Ovary (tissue), 9 donors: ENCODE results near the gene ZFP91. TPM values are rescaled to one million over a fixed set of nuclear protein-coding genes. Genes with fewer than 3 reads are reported as not detected.

ENCODE experiments used
- DNase-seq, 5 donors: peaks; one replicate each; pipeline ENCODE4 v3.0.0-alpha.2; 2019 to 2020
- H3K27ac ChIP-seq, 2 donors: fragments of 200-600 bp; one replicate each; pipeline versions ENCODE4 v1.5.1 to v1.8.0; 2019 to 2022
- H3K27me3 ChIP-seq: fragments of 200-600 bp; one replicate; pipeline ENCODE4 v1.8.0; 2022
- H3K36me3 ChIP-seq: fragments of 200-600 bp; sonication (generic); one replicate; pipeline ENCODE4 v1.5.1; 2019
- H3K4me1 ChIP-seq: one replicate; pipeline ENCODE4 v1.8.1; 2013; ENCODE audit warnings: mild to moderate bottlenecking, moderate library complexity; ENCODE audit not compliant: insufficient read depth
- H3K4me3 ChIP-seq: fragments of 200-600 bp; sonication (generic); one replicate; pipeline ENCODE4 v1.5.1; 2017
- H3K9me3 ChIP-seq, 2 donors: fragments of 200-600 bp in 1 of 2; sonication (generic) in 1 of 2; one replicate each; pipeline versions ENCODE4 v1.5.1 to v1.8.1; 2013 to 2019; ENCODE audit warnings: mild to moderate bottlenecking in 1 of 2, moderate library complexity in 1 of 2
- CTCF ChIP-seq, 3 donors: fragments of 450-650 bp in 2 of 3; fragments of 200-600 bp in 1 of 3; IDR thresholded peaks; one replicate each; pipeline versions ENCODE4 v1.5.1 to v1.8.0; 2016 to 2022; ENCODE audit warnings: antibody characterized with exemption in 3 of 3, mild to moderate bottlenecking in 1 of 3
- EP300 ChIP-seq: sonication (generic); formaldehyde crosslinking; IDR thresholded peaks from one replicate; pipeline ENCODE4 v1.6.1; 2017; ENCODE audit warnings: antibody characterized with exemption
- POLR2A ChIP-seq: fragments of 450-650 bp; IDR thresholded peaks from one replicate; pipeline ENCODE4 v1.6.1; 2017; ENCODE audit warnings: antibody characterized with exemption, mild to moderate bottlenecking, moderate library complexity
- WGBS, 3 donors: extraction: QIAGEN DNeasy Blood & Tissue Kit in 1 of 3; methylation state at CpG; one replicate each; pipeline versions ENCODE4 v1.1.5 to v1.1.7; 2013 to 2017; 5-methylcytosine and 5-hydroxymethylcytosine counted together
- intact Hi-C, 4 donors: fragments of 100-400 bp; cut with DNase I; formaldehyde crosslinking; loops; one replicate each; pipeline versions ENCODE4 v1.11.0 to v1.15.1; 2022 to 2023
- polyA plus RNA-seq, 2 donors: library from polyadenylated mRNA; stranded (reverse); fragments of 200-250 nt in 1 of 2; fragments of 350-450 nt in 1 of 2; fragmentation: Illumina TruSeq in 1 of 2; extraction: RNeasy Lipid Tissue Mini Kit (QIAGEN cat#74804) in 1 of 2; gene quantifications; one replicate each; pipeline ENCODE4 v1.2.3, GENCODE V29; 2013 to 2014
- total RNA-seq, 7 donors: library from RNA; depleted of rRNA in 2 of 7; stranded (reverse); fragments of >200 nt in 2 of 7; fragmentation: NEBNext Ultra II Directional in 3 of 7; extraction: Animal tissue kit (Norgen Biotek cat#: 25700) in 3 of 7; gene quantifications; one replicate each; pipeline versions ENCODE4 v1.1.0 to v1.2.4, GENCODE V29; 2016 to 2023
- donor health status: DM: no; HTN: no; CAD: no; lungs with moderate emphysema.
- donor health status: DM: no; HTN: no; CAD: no.
- donor health status: Bipolar disorder and iron deficiency.
- donor health status: DM: yes; HTN: yes; CAD: no.
- donor health status: DM: no; HTN: no; CAD: no.
- donor health status: DM: yes; HTN: yes; CAD: no.

Gene ZFP91
- total and polyA plus RNA-seq, 9 donors, result 19.7 to 55.6 (median 39.5) TPM

DNA sequence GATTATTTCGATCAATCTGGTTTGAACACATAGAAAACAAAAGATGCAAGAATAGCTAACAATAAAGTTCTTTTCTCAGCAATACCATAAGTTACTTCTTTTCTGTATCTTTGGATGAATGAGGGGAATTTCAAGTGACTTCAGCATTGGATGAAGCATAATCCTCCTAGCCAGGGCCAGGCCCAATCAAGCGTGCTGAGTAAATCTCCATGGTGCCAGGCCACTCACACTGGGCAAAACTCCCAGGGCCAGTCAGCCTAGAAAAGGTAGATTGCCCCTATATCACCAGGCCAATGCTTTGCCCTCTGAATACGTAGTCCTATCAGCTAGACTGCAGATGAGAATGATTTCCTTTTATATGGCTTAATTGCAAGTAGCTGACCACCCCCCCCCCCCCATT is 49.6 kb downstream of the ZFP91 start:
- no peak for DNase-seq
- intact Hi-C loops, result no loop called here

GRCh38 chr11:58629857-58630256 is 51.0 kb downstream of the ZFP91 start:
- TF ChIP-seq CTCF (IDR thresholded peaks at IDR 0.05), result peak in 1 of 3 donors; percentile 23
- TF ChIP-seq EP300, result no peak
- TF ChIP-seq POLR2A, result no peak
- no peaks in the 10 kb centered on the region for H3K27me3 ChIP-seq
- H3K9me3 ChIP-seq, result no peaks in the 10 kb centered on the region
- H3K27ac ChIP-seq, result no peak overlapping the region
- H3K4me1 ChIP-seq, result peaks cover 7% of the 10 kb centered on the region
- no peak for DNase-seq
- intact Hi-C loops, result no loop called here
- no peak overlapping the region for H3K4me3 ChIP-seq
- 37 to 48% (median 40%) methylated on average over 2 of the region's 2 CpGs for WGBS, 3 donors
- H3K36me3 ChIP-seq, result no peaks in the 10 kb centered on the region

More for the DNA sequence above, 49.6 kb downstream of the ZFP91 start:
- H3K9me3 ChIP-seq, result no peaks in the 10 kb centered on the region
- 78 to 88% (median 80%) methylated on average over 3 of the region's 3 CpGs for WGBS, 3 donors
- no peaks in the 10 kb centered on the region for H3K27me3 ChIP-seq
- no peak overlapping the region for H3K4me3 ChIP-seq
- H3K27ac ChIP-seq, result no peak overlapping the region
- H3K36me3 ChIP-seq, result no peaks in the 10 kb centered on the region
- H3K4me1 ChIP-seq, result peaks cover 7% of the 10 kb centered on the region
- TF ChIP-seq POLR2A (no peak), EP300 (no peak), CTCF (IDR thresholded peaks at IDR 0.05) (no peak)

DNA sequence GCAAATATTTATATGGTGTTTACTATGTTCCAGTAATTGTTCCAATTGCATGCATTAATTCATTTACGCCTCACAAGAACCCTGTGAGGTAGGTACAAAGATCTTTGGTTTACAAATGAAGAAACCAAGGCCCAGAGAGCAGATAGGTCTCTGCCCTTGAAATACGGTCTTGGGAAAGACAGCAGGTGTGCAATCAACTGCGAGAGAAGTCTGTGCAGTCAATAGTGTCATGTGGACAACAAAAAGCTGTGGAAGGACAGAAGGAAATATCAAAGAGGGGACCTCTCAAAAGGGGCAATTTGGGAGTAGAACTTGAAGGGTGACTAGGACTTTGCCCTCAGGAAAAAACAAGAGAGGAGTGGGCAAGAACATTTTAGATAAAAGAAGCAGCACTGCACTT is 52.5 kb downstream of the ZFP91 start:
- TF ChIP-seq POLR2A (no peak), EP300 (no peak), CTCF (IDR thresholded peaks at IDR 0.05) (no peak)
- 82 to 88% (median 87%) methylated on average over 3 of the region's 3 CpGs for WGBS, 3 donors

GRCh38 chr11:58632510-58632909 is 53.6 kb downstream of the ZFP91 start:
- 29 to 60% (median 33%) methylated on average over 1 of the region's 1 CpG for WGBS, 3 donors
- TF ChIP-seq CTCF (IDR thresholded peaks at IDR 0.05) (no peak), POLR2A (no peak), EP300 (no peak)
- Histone ChIP-seq H3K9me3 (no peaks in the 10 kb centered on the region), H3K4me3 (no peak overlapping the region), H3K36me3 (no peaks in the 10 kb centered on the region), H3K27me3 (no peaks in the 10 kb centered on the region), H3K4me1 (peaks cover 10% of the 10 kb centered on the region), H3K27ac (no peak overlapping the region)
- DNase-seq, result no peak
- intact Hi-C loops, result no loop called here

More for the DNA sequence above, 52.5 kb downstream of the ZFP91 start:
- Histone ChIP-seq H3K4me3 (no peak overlapping the region), H3K27ac (no peak overlapping the region), H3K27me3 (no peaks in the 10 kb centered on the region), H3K9me3 (no peaks in the 10 kb centered on the region), H3K36me3 (no peaks in the 10 kb centered on the region), H3K4me1 (peaks cover 10% of the 10 kb centered on the region)
- DNase-seq, result no peak
- intact Hi-C loops, result no loop called here
